HepG2 (cell line): Measurements from ENCODE around the gene PRSS8. TPM values are rescaled to one million over a fixed set of nuclear protein-coding genes. Genes with fewer than 3 reads are reported as not detected.

Experiments used
- ATAC-seq: fragments of 200-7000 bp; cut with Tn5 transposase; 3 replicates; pipeline ENCODE4 v1.9.1; 2020; ENCODE audit warnings: mild to moderate bottlenecking, moderate library complexity
- BruUV-seq: library from RNA; stranded (reverse); fragments of 400-500 nt; replicated peaks from 2 replicates; lab custom pipeline; 2021; lab: Mats Ljungman, UMichigan
- CTCF ChIA-PET: fragments of 300-600 bp; formaldehyde crosslinking; extraction: SDS; loops from one replicate; lab custom pipeline; 2021; ENCODE audit warnings: low total read pairs, inconsistent platforms, low intra/inter-chr PET ratio; lab: Yijun Ruan, JAX
- POLR2A ChIA-PET: fragments of 350-600 bp; sonication (Branson Sonifier 250); formaldehyde crosslinking; loops from one replicate; lab custom pipeline; 2020; ENCODE audit warnings: antibody characterized with exemption, inconsistent platforms; lab: Yijun Ruan, JAX
- DNase-seq: peaks from one replicate; pipeline ENCODE4 v3.0.0-alpha.2; 2015; ENCODE audit warnings: low spot score
- FAIRE-seq: peaks from 3 replicates; lab custom pipeline; 2011; peaks lifted over from hg19 to GRCh38; lab: Jason Lieb, UNC
- H2AFZ ChIP-seq: one replicate; pipeline ENCODE4 v1.6.1; 2011; ENCODE audit warnings: low read length, inconsistent platforms
- H3K27ac ChIP-seq: fragments of 300-600 bp; 3 replicates; pipeline ENCODE4 v1.8.0; 2011; ENCODE audit warnings: mixed run types, mild to moderate bottlenecking, mixed read lengths, low read length, inconsistent platforms; ENCODE audit not compliant: insufficient read depth; ENCODE audit errors: extremely low read length
- H3K27me3 ChIP-seq, 2 experiments: fragments of 200-600 bp in 1 of 2; 2 replicates in 1 of 2; 3 replicates in 1 of 2; pipeline versions ENCODE4 v1.6.0 to v1.8.0; 2011; ENCODE audit warnings: low read length in 2 of 2, mild to moderate bottlenecking in 2 of 2, moderate library complexity in 2 of 2, inconsistent platforms in 1 of 2; ENCODE audit not compliant: insufficient read depth in 2 of 2, control insufficient read depth in 1 of 2
- H3K36me3 ChIP-seq, 2 experiments: fragments of 200-600 bp in 1 of 2; replicated peaks in 1 of 2; 2 replicates in 1 of 2; 3 replicates in 1 of 2; pipeline versions ENCODE4 v1.5.1 to v1.8.0; 2011; ENCODE audit warnings: low read length in 2 of 2, inconsistent platforms in 1 of 2; ENCODE audit not compliant: insufficient read depth in 2 of 2, control insufficient read depth in 1 of 2
- H3K4me1 ChIP-seq: 2 replicates; pipeline ENCODE4 v1.5.1; 2012; ENCODE audit warnings: low read length, inconsistent platforms; ENCODE audit not compliant: insufficient read depth
- H3K4me2 ChIP-seq: 2 replicates; pipeline ENCODE4 v1.6.0; 2011; ENCODE audit warnings: low read depth, low read length, inconsistent platforms
- H3K4me3 ChIP-seq, 3 experiments: fragments of 200-600 bp in 1 of 3; sonication (generic), shearing (Covaris generic) in 1 of 3; replicated peaks in 1 of 3; 2 replicates each; pipeline ENCODE4 v1.5.1; 2011 to 2016; ENCODE audit warnings: low read length in 3 of 3, inconsistent platforms in 2 of 3, low read depth in 2 of 3, mild to moderate bottlenecking in 2 of 3, control low read depth in 1 of 3, mixed read lengths in 1 of 3; ENCODE audit not compliant: insufficient read depth in 1 of 3
- H3K79me2 ChIP-seq: one replicate; pipeline ENCODE4 v1.6.1; 2011; ENCODE audit warnings: low read length, inconsistent platforms; ENCODE audit not compliant: insufficient read depth
- H3K9ac ChIP-seq: 2 replicates; pipeline ENCODE4 v1.6.0; 2011; ENCODE audit warnings: mild to moderate bottlenecking, low read depth, low read length, inconsistent platforms; ENCODE audit not compliant: insufficient read depth
- H3K9me3 ChIP-seq: 2 replicates; pipeline ENCODE4 v1.5.1; 2012; ENCODE audit warnings: mild to moderate bottlenecking, low read length
- H4K20me1 ChIP-seq: 2 replicates; pipeline ENCODE4 v1.6.0; 2011; ENCODE audit warnings: inconsistent platforms, mild to moderate bottlenecking, low read length, moderate library complexity; ENCODE audit not compliant: insufficient read depth
- NFKB2 ChIP-seq: sonication (generic); formaldehyde crosslinking; IDR thresholded peaks from 2 replicates; pipeline ENCODE4 v1.4.0; 2020; ENCODE audit warnings: missing genetic modification reagents, borderline replicate concordance
- ZNF235 ChIP-seq: sonication (generic); formaldehyde crosslinking; IDR thresholded peaks from 2 replicates; pipeline ENCODE4 v1.8.1; 2023; ENCODE audit warnings: mild to moderate bottlenecking, missing genetic modification reagents, borderline replicate concordance
- ZNF343 ChIP-seq: sonication (generic); formaldehyde crosslinking; IDR thresholded peaks from 2 replicates; pipeline ENCODE4 v1.4.0; 2020; ENCODE audit warnings: mild to moderate bottlenecking, missing genetic modification reagents
- ZNF605 ChIP-seq: sonication (generic); formaldehyde crosslinking; IDR thresholded peaks from 2 replicates; pipeline ENCODE4 v1.8.0; 2022; ENCODE audit warnings: mild to moderate bottlenecking, missing genetic modification reagents
- WGBS: methylation state at CpG from one replicate; pipeline ENCODE4 v1.1.6; 2017; ENCODE audit warnings: low lambda C conversion rate; 5-methylcytosine and 5-hydroxymethylcytosine counted together
- in situ Hi-C: cut with HindIII; loops from 2 replicates; pipeline ENCODE4 v1.10.0; 2017; ENCODE audit warnings: low pct_unique_long_range_greater_than_20kb; ENCODE audit not compliant: extremely low pct_ligation_motif_present
- intact Hi-C: fragments of 100-400 bp; cut with micrococcal nuclease; formaldehyde crosslinking; loops from one replicate; pipeline ENCODE4 v1.10.0; 2022; ENCODE audit not compliant: unreplicated experiment
- polyA plus RNA-seq, 8 experiments: library from polyadenylated mRNA; depleted of rRNA in 3 of 8; stranded (reverse) in 7 of 8; unstranded in 1 of 8; fragments of >200 nt; fragmentation: Illumina TruSeq in 4 of 8; extraction: Trizol in 4 of 8; gene quantifications; 2 replicates each; pipeline versions ENCODE4 v1.2.1 to v1.2.3, GENCODE V29; 2011 to 2016; ENCODE audit warnings: low read depth in 4 of 8, missing spikeins in 1 of 8, mixed read lengths in 1 of 8; ENCODE audit not compliant: insufficient read depth in 1 of 8
- total RNA-seq, 5 experiments: library from RNA; depleted of rRNA; stranded (reverse); fragments of >200 nt; fragmentation: Illumina TruSeq; extraction: Trizol; gene quantifications; 2 replicates each; pipeline ENCODE4 v1.2.3, GENCODE V29; 2016; ENCODE audit warnings: low read depth in 1 of 5
- TF ChIP-seq, protein P1 (sequence below): sonication (generic); formaldehyde crosslinking; IDR thresholded peaks from 2 replicates; pipeline ENCODE4 v1.4.0; 2020; ENCODE audit warnings: mild to moderate bottlenecking, missing genetic modification reagents
- TF ChIP-seq, protein P2 (sequence below): sonication (generic); formaldehyde crosslinking; IDR thresholded peaks from 2 replicates; pipeline ENCODE4 v1.4.0; 2020; ENCODE audit warnings: missing genetic modification reagents, mild to moderate bottlenecking, borderline replicate concordance
- TF ChIP-seq, protein P3 (sequence below): sonication (generic); formaldehyde crosslinking; IDR thresholded peaks from 2 replicates; pipeline ENCODE4 v1.4.0; 2020; ENCODE audit warnings: missing genetic modification reagents, borderline replicate concordance
- TF ChIP-seq, protein P4 (sequence below): sonication (generic); formaldehyde crosslinking; conservative IDR thresholded peaks from 2 replicates; pipeline ENCODE4 v1.4.0; 2020; ENCODE audit warnings: mild to moderate bottlenecking, missing genetic modification reagents, moderate library complexity
- TF ChIP-seq, protein P5 (sequence below), 2 experiments: fragments of 450-650 bp in 1 of 2; sonication (generic) in 1 of 2; formaldehyde crosslinking; IDR thresholded peaks; 2 replicates each; pipeline versions ENCODE4 v1.5.0 to v1.8.0; 2020 to 2022; ENCODE audit warnings: mild to moderate bottlenecking in 1 of 2, missing genetic modification reagents in 1 of 2

The PRSS8 gene
- total and polyA plus RNA-seq, 2 of the 13 experiments (the other 11 are each of a cell fraction or from before 2014, with no cell fraction given), result 2.6 to 7.2 TPM

DNA sequence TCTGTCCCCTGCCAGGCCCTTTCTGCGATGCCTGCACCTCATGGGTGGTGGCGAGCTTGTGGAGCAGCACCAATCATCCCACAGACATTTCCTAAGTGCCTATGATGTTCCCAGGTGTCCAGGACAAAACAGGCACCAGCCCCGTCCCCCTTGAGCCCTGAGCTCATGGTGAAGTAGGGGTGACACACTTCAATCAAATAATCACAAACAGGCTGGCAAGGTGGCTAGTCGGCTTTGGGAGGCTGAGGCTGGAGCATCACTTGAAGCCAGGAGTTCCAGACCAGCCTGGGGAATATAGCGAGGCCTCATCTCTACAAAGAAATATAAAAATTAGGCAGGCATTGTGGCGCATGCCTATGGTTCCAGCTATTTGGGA is 748 bp upstream of the PRSS8 start:
- peak overlapping the region; percentile 6; the same call in 1 of the 2 replicates for H3K9ac ChIP-seq
- TF ChIP-seq ZNF605 (no peak), NFKB2 (CRISPR knock-in tag) (no peak), ZNF235 (CRISPR knock-in tag) (no peak), ZNF343 (CRISPR knock-in tag) (no peak)
- TF ChIP-seq, protein P1, sequence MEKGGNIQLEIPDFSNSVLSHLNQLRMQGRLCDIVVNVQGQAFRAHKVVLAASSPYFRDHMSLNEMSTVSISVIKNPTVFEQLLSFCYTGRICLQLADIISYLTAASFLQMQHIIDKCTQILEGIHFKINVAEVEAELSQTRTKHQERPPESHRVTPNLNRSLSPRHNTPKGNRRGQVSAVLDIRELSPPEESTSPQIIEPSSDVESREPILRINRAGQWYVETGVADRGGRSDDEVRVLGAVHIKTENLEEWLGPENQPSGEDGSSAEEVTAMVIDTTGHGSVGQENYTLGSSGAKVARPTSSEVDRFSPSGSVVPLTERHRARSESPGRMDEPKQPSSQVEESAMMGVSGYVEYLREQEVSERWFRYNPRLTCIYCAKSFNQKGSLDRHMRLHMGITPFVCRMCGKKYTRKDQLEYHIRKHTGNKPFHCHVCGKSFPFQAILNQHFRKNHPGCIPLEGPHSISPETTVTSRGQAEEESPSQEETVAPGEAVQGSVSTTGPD (CRISPR knock-in tag), result no peak
- TF ChIP-seq, protein P2, sequence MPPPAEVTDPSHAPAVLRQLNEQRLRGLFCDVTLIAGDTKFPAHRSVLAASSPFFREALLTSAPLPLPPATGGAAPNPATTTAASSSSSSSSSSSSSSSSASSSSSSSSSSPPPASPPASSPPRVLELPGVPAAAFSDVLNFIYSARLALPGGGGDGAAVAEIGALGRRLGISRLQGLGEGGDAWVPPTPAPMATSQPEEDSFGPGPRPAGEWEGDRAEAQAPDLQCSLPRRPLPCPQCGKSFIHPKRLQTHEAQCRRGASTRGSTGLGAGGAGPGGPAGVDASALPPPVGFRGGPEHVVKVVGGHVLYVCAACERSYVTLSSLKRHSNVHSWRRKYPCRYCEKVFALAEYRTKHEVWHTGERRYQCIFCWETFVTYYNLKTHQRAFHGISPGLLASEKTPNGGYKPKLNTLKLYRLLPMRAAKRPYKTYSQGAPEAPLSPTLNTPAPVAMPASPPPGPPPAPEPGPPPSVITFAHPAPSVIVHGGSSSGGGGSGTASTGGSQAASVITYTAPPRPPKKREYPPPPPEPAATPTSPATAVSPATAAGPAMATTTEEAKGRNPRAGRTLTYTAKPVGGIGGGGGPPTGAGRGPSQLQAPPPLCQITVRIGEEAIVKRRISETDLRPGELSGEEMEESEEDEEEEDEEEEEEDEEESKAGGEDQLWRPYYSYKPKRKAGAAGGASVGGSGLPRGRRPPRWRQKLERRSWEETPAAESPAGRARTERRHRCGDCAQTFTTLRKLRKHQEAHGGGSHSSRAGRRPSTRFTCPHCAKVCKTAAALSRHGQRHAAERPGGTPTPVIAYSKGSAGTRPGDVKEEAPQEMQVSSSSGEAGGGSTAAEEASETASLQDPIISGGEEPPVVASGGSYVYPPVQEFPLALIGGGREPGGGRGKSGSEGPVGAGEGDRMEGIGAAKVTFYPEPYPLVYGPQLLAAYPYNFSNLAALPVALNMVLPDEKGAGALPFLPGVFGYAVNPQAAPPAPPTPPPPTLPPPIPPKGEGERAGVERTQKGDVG, result no peak
- TF ChIP-seq, protein P3, sequence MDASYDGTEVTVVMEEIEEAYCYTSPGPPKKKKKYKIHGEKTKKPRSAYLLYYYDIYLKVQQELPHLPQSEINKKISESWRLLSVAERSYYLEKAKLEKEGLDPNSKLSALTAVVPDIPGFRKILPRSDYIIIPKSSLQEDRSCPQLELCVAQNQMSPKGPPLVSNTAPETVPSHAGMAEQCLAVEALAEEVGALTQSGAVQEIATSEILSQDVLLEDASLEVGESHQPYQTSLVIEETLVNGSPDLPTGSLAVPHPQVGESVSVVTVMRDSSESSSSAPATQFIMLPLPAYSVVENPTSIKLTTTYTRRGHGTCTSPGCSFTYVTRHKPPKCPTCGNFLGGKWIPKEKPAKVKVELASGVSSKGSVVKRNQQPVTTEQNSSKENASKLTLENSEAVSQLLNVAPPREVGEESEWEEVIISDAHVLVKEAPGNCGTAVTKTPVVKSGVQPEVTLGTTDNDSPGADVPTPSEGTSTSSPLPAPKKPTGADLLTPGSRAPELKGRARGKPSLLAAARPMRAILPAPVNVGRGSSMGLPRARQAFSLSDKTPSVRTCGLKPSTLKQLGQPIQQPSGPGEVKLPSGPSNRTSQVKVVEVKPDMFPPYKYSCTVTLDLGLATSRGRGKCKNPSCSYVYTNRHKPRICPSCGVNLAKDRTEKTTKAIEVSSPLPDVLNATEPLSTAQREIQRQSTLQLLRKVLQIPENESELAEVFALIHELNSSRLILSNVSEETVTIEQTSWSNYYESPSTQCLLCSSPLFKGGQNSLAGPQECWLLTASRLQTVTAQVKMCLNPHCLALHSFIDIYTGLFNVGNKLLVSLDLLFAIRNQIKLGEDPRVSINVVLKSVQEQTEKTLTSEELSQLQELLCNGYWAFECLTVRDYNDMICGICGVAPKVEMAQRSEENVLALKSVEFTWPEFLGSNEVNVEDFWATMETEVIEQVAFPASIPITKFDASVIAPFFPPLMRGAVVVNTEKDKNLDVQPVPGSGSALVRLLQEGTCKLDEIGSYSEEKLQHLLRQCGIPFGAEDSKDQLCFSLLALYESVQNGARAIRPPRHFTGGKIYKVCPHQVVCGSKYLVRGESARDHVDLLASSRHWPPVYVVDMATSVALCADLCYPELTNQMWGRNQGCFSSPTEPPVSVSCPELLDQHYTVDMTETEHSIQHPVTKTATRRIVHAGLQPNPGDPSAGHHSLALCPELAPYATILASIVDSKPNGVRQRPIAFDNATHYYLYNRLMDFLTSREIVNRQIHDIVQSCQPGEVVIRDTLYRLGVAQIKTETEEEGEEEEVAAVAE (CRISPR knock-in tag), result no peak
- TF ChIP-seq, protein P4, sequence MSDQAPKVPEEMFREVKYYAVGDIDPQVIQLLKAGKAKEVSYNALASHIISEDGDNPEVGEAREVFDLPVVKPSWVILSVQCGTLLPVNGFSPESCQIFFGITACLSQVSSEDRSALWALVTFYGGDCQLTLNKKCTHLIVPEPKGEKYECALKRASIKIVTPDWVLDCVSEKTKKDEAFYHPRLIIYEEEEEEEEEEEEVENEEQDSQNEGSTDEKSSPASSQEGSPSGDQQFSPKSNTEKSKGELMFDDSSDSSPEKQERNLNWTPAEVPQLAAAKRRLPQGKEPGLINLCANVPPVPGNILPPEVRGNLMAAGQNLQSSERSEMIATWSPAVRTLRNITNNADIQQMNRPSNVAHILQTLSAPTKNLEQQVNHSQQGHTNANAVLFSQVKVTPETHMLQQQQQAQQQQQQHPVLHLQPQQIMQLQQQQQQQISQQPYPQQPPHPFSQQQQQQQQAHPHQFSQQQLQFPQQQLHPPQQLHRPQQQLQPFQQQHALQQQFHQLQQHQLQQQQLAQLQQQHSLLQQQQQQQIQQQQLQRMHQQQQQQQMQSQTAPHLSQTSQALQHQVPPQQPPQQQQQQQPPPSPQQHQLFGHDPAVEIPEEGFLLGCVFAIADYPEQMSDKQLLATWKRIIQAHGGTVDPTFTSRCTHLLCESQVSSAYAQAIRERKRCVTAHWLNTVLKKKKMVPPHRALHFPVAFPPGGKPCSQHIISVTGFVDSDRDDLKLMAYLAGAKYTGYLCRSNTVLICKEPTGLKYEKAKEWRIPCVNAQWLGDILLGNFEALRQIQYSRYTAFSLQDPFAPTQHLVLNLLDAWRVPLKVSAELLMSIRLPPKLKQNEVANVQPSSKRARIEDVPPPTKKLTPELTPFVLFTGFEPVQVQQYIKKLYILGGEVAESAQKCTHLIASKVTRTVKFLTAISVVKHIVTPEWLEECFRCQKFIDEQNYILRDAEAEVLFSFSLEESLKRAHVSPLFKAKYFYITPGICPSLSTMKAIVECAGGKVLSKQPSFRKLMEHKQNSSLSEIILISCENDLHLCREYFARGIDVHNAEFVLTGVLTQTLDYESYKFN (CRISPR knock-in tag), result no peak
- TF ChIP-seq, protein P5, sequence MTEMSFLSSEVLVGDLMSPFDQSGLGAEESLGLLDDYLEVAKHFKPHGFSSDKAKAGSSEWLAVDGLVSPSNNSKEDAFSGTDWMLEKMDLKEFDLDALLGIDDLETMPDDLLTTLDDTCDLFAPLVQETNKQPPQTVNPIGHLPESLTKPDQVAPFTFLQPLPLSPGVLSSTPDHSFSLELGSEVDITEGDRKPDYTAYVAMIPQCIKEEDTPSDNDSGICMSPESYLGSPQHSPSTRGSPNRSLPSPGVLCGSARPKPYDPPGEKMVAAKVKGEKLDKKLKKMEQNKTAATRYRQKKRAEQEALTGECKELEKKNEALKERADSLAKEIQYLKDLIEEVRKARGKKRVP (CRISPR knock-in tag; IDR thresholded peaks at IDR 0.05), result no peak

More for the DNA sequence above, 748 bp upstream of the PRSS8 start:
- ChIA-PET CTCF (no interaction called here), POLR2A (interaction anchor here (1.0 to 11.4 kb wide), 4 partner anchors 15 to 377 kb away, joined by 3 to 275 read pairs (median 5); partner anchors contain the start of genes KAT8 and ZNF668)
- Histone ChIP-seq H3K4me2 (peak overlapping the region; percentile 77; the same call in 1 of the 2 replicates), H3K27me3 (peaks cover 2 to 3% of the 10 kb centered on the region in 2 experiments; a peak in 2 of 5 replicates), H3K4me1 (peaks cover 62% of the 10 kb centered on the region), H3K4me3 (peak overlapping the region in 1 of 3 experiments; percentile 69; a peak in 2 of 6 replicates), H2AFZ (no peak overlapping the region), H3K36me3 (no peaks in the 10 kb centered on the region; a peak in 2 of 5 replicates), H3K27ac (no peak overlapping the region), H3K9me3 (no peaks in the 10 kb centered on the region), H3K79me2 (no peaks in the 10 kb centered on the region), H4K20me1 (no peaks in the 10 kb centered on the region)
- FAIRE-seq, result no peak
- BruUV-seq, result no TSS peak
- WGBS, result 41% methylated on average over 6 of the region's 6 CpGs
- intact Hi-C loops, result no loop called here
- no peak for DNase-seq
- in situ Hi-C loops, result no loop called here
- ATAC-seq, result no peak
